PC-3 (cell line): ENCODE measurements around the gene ELAVL3. TPM values are rescaled to one million over a fixed set of nuclear protein-coding genes. Genes with fewer than 3 reads are reported as not detected.

Source experiments
- ATAC-seq: fragments of 200-7000 bp; cut with Tn5 transposase; 2 replicates; pipeline ENCODE4 v1.9.1; 2020; ENCODE audit warnings: mild to moderate bottlenecking, moderate library complexity
- BruUV-seq: library from RNA; stranded (reverse); fragments of 400-500 nt; replicated peaks from 2 replicates; lab custom pipeline; 2021; lab: Mats Ljungman, UMichigan
- CTCF ChIA-PET: fragments of 300-600 bp; sonication (Branson Sonifier 250); formaldehyde crosslinking; loops from one replicate; lab custom pipeline; 2022; ENCODE audit warnings: antibody characterized with exemption; lab: Charles Lee
- POLR2A ChIA-PET: fragments of 300-600 bp; sonication (Branson Sonifier 250); formaldehyde crosslinking; loops from one replicate; lab custom pipeline; 2022; ENCODE audit warnings: antibody characterized with exemption; ENCODE audit not compliant: unreplicated experiment; lab: Charles Lee
- DNase-seq: peaks from one replicate; pipeline ENCODE4 v3.0.0-alpha.2; 2015
- H2AFZ ChIP-seq: fragments of 300-600 bp; sonication (generic); 2 replicates; pipeline ENCODE4 v1.6.0; 2016; ENCODE audit warnings: antibody characterized with exemption, low read length
- H3F3A ChIP-seq: fragments of 300-600 bp; sonication (generic); one replicate; pipeline ENCODE4 v1.6.0; 2017; ENCODE audit warnings: antibody characterized with exemption, low read length, control low read depth, mild to moderate bottlenecking; ENCODE audit not compliant: unreplicated experiment
- H3K27ac ChIP-seq: fragments of 300-600 bp; sonication (generic); 2 replicates; pipeline ENCODE4 v1.5.1; 2016; ENCODE audit warnings: mild to moderate bottlenecking, low read length
- H3K27me3 ChIP-seq: fragments of 300-600 bp; sonication (generic); 2 replicates; pipeline ENCODE4 v1.6.1; 2016; ENCODE audit warnings: low read length, mixed read lengths
- H3K36me3 ChIP-seq: fragments of 300-600 bp; sonication (generic); 2 replicates; pipeline ENCODE4 v1.6.1; 2016; ENCODE audit warnings: low read depth, mixed run types, low read length, mixed read lengths
- H3K4me1 ChIP-seq: fragments of 300-600 bp; sonication (generic); 2 replicates; pipeline ENCODE4 v1.5.1; 2016; ENCODE audit warnings: low read length; ENCODE audit not compliant: insufficient read depth
- H3K4me2 ChIP-seq: fragments of 300-600 bp; sonication (generic); 2 replicates; pipeline ENCODE4 v1.6.0; 2016; ENCODE audit warnings: low read length
- H3K4me3 ChIP-seq: fragments of 300-600 bp; sonication (generic); 2 replicates; pipeline ENCODE4 v1.5.1; 2016; ENCODE audit warnings: mild to moderate bottlenecking, low read length, mixed read lengths
- H3K79me2 ChIP-seq: fragments of 300-600 bp; sonication (generic); 2 replicates; pipeline ENCODE4 v1.6.1; 2017; ENCODE audit warnings: low read length, mixed read lengths
- H3K9ac ChIP-seq: fragments of 300-600 bp; sonication (generic); 2 replicates; pipeline ENCODE4 v1.6.0; 2016; ENCODE audit warnings: mild to moderate bottlenecking, low read length
- H3K9me2 ChIP-seq: fragments of 300-600 bp; sonication (generic); replicated peaks from 2 replicates; pipeline ENCODE4 v1.6.1; 2016; ENCODE audit warnings: mixed run types, low read length, mixed read lengths
- H3K9me3 ChIP-seq: fragments of 300-600 bp; sonication (generic); 2 replicates; pipeline ENCODE4 v1.6.1; 2016; ENCODE audit warnings: low read length, mixed read lengths
- H4K20me1 ChIP-seq: fragments of 300-600 bp; sonication (generic); 2 replicates; pipeline ENCODE4 v1.6.1; 2016; ENCODE audit warnings: low read length, mixed read lengths
- EZH2 ChIP-seq: fragments of 300-600 bp; sonication (generic); IDR thresholded peaks from one replicate; pipeline ENCODE4 v1.6.1; 2017; ENCODE audit warnings: antibody characterized with exemption, mild to moderate bottlenecking, low read length; ENCODE audit not compliant: unreplicated experiment
- EZH2phosphoT487 ChIP-seq: fragments of 300-600 bp; sonication (generic); IDR thresholded peaks from 2 replicates; pipeline ENCODE4 v1.6.1; 2018; ENCODE audit warnings: mild to moderate bottlenecking, antibody characterized with exemption, low read length, borderline replicate concordance
- intact Hi-C: fragments of 100-400 bp; cut with micrococcal nuclease; formaldehyde crosslinking; loops from 2 replicates; pipeline ENCODE4 v1.9.0; 2023
- total RNA-seq: library from RNA; depleted of rRNA; stranded (reverse); fragments of >200 nt; gene quantifications from 2 replicates; pipeline ENCODE4 v1.2.3, GENCODE V29; 2014
- TF ChIP-seq, protein P1 (sequence below): fragments of 300-600 bp; sonication (generic); conservative IDR thresholded peaks from 2 replicates; pipeline ENCODE4 v1.5.1; 2017; ENCODE audit warnings: antibody characterized with exemption, low read depth, mild to moderate bottlenecking, low read length

Gene ELAVL3
- total RNA-seq, 1 experiment from 2014 or later = not detected

DNA sequence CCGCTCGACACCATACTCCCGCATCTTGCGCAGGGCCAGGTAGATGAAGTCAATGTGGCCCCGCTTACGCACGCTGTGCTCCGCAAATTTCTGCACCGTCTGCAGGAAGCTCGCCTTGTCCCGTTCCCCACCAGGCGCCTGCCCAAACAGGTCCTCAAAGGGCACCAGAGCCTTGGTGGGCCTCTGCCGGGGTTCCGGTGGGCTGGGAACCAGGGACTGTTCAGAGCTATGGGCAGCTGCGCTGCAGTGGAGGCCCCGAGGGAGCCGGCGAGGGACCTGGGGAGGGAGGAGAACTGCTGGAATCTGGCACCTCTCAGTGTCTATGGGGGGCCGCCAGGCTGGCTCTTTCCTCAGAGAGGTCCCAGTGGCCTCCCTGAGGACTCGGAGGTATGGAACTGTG lies 33.1 kb upstream of the ELAVL3 start:
- no peak for TF ChIP-seq EZH2phosphoT487
- TF ChIP-seq EZH2 = no peak
- TF ChIP-seq, protein P1, sequence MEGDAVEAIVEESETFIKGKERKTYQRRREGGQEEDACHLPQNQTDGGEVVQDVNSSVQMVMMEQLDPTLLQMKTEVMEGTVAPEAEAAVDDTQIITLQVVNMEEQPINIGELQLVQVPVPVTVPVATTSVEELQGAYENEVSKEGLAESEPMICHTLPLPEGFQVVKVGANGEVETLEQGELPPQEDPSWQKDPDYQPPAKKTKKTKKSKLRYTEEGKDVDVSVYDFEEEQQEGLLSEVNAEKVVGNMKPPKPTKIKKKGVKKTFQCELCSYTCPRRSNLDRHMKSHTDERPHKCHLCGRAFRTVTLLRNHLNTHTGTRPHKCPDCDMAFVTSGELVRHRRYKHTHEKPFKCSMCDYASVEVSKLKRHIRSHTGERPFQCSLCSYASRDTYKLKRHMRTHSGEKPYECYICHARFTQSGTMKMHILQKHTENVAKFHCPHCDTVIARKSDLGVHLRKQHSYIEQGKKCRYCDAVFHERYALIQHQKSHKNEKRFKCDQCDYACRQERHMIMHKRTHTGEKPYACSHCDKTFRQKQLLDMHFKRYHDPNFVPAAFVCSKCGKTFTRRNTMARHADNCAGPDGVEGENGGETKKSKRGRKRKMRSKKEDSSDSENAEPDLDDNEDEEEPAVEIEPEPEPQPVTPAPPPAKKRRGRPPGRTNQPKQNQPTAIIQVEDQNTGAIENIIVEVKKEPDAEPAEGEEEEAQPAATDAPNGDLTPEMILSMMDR = no peak
- H2AFZ ChIP-seq = no peak overlapping the region
- no peaks in the 10 kb centered on the region for H3K9me3 ChIP-seq
- no peak overlapping the region for H3K27ac ChIP-seq
- H3K4me1 ChIP-seq = peaks cover under 1% of the 10 kb centered on the region; the same call in 1 of the 2 replicates
- ATAC-seq (no peak), DNase-seq (no peak)
- no peaks in the 10 kb centered on the region for H4K20me1 ChIP-seq
- H3K36me3 ChIP-seq = peaks cover 14% of the 10 kb centered on the region; the same call in 1 of the 2 replicates
- H3K9ac ChIP-seq = no peak overlapping the region
- H3K4me3 ChIP-seq = no peak overlapping the region
- ChIA-PET CTCF (interaction anchor here (0.5 kb wide), 1 partner anchor 14 kb away, joined by 4 read pairs; no protein-coding TSS in a partner anchor), POLR2A (no interaction called here)
- no peaks in the 10 kb centered on the region for H3K79me2 ChIP-seq
- H3F3A ChIP-seq = no peaks in the 10 kb centered on the region
- H3K27me3 ChIP-seq = no peaks in the 10 kb centered on the region
- no peaks in the 10 kb centered on the region for H3K9me2 ChIP-seq
- no TSS peak for BruUV-seq
- H3K4me2 ChIP-seq = no peak overlapping the region
- intact Hi-C loops = no loop called here

DNA sequence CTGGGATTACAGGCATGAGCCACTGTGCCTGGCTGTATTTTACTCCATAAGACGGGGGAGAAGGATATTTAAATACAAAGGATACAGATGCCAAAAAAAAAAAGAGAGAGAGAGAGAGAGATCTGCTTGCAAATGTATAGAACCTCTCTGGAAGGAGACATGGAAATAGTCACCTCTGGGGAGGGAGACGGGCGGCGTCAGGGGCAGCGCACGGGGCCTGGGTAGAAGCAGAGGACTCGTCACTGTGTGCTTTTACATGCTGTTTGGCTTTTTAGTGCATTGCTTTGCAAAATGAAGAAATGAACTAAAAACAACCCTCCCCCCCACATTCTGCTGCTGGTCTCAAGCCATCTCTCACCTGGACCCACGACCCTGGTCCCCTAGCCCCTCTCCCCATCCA lies 29.6 kb upstream of the ELAVL3 start:
- DNase-seq = no peak
- Histone ChIP-seq H3K36me3 (peaks cover 11% of the 10 kb centered on the region; the same call in 1 of the 2 replicates), H3K4me3 (no peak overlapping the region), H4K20me1 (no peaks in the 10 kb centered on the region), H3K27ac (no peak overlapping the region), H2AFZ (no peak overlapping the region), H3K9me3 (no peaks in the 10 kb centered on the region), H3K4me2 (no peak overlapping the region), H3K27me3 (no peaks in the 10 kb centered on the region), H3K9me2 (no peaks in the 10 kb centered on the region), H3F3A (no peaks in the 10 kb centered on the region), H3K4me1 (peaks cover 7% of the 10 kb centered on the region), H3K79me2 (no peaks in the 10 kb centered on the region), H3K9ac (no peak overlapping the region)
- ChIA-PET POLR2A (no interaction called here), CTCF (no interaction called here)
- intact Hi-C loops = no loop called here
- ATAC-seq = no peak
- TF ChIP-seq EZH2 = no peak
- TF ChIP-seq EZH2phosphoT487 = no peak
- TF ChIP-seq, protein P1 = no peak
- no TSS peak for BruUV-seq

DNA sequence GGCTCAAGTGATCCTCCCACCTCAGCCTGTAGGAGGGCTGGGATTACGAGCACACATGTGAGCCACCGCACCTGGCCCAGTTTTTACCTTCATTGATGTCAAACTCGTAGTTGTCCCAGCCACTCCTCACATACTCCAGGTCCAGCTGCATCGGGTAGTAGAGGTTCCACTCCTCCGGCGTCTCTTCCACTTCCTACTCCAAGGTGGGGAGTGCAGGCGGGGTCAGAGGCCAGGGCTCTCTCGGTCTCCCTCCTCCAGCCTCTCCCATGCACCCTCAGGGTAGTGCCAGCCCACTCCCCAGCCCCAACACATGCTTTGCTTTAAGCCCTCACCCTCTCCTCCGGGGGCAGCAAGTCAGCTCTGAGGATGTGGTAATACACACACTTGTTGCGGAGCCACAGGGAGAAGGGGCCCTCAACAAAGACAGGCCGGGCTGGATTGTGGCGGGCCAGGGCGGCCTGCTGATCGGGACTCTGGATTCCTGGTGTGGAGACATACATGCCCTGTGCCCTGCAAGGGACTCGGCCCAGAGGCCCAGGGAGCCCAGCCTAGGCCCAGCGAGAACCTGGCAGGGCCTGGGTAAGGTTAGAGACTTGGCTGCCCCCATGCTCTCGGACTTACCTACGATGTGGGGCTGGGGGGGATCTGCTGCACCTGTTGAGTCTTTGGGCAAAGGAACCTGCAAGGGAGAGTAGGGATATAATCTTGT lies 26.7 kb upstream of the ELAVL3 start:
- Histone ChIP-seq H3K9me3 (no peaks in the 10 kb centered on the region), H2AFZ (no peak overlapping the region), H3K9me2 (no peaks in the 10 kb centered on the region), H3K79me2 (peaks cover 4% of the 10 kb centered on the region; the same call in 1 of the 2 replicates), H3K27ac (no peak overlapping the region), H3K4me2 (no peak overlapping the region), H3F3A (no peaks in the 10 kb centered on the region), H3K27me3 (no peaks in the 10 kb centered on the region), H4K20me1 (no peaks in the 10 kb centered on the region), H3K4me3 (no peak overlapping the region), H3K9ac (no peak overlapping the region), H3K4me1 (peaks cover 15% of the 10 kb centered on the region), H3K36me3 (peaks cover 5% of the 10 kb centered on the region; the same call in 1 of the 2 replicates)
- CTCF ChIA-PET = no interaction called here
- no TSS peak for BruUV-seq
- DNase-seq = no peak
- ATAC-seq = no peak
- POLR2A ChIA-PET = no interaction called here
- intact Hi-C loops = no loop called here
- TF ChIP-seq, protein P1 = no peak
- TF ChIP-seq EZH2phosphoT487 (no peak), EZH2 (no peak)
